Esophagus squamous epithelium (tissue), 4 donors: Measurements from ENCODE around the gene CCKAR.

Source experiments
- CTCF ChIP-seq, 6 experiments: fragments of 450-650 bp in 4 of 6; fragments of 200-600 bp in 2 of 6; sonication (generic) in 2 of 6; IDR thresholded peaks; one replicate each; pipeline ENCODE4 v1.5.1; 2016 to 2019; ENCODE audit warnings: antibody characterized with exemption in 6 of 6, mild to moderate bottlenecking in 4 of 6, moderate library complexity in 4 of 6
- POLR2A ChIP-seq, 4 donors: fragments of 450-650 bp; IDR thresholded peaks; one replicate each; pipeline ENCODE4 v1.6.1; 2017; ENCODE audit warnings: antibody characterized with exemption in 4 of 4, mild to moderate bottlenecking in 4 of 4, moderate library complexity in 3 of 4

- TF ChIP-seq CTCF (IDR thresholded peaks at IDR 0.05) (no peak), POLR2A (IDR thresholded peaks at IDR 0.05) (no peak)
Measured at GRCh38 chr4:26533685-26534084, 43.4 kb upstream of the CCKAR start.
